Muscle layer of colon (tissue), 2 donors: ENCODE data around the gene LRRC3.

Experiments used
- H3K27ac ChIP-seq: one replicate; pipeline ENCODE4 v1.7.0; 2013; ENCODE audit warnings: low read depth, mild to moderate bottlenecking, low read length, moderate library complexity
- H3K27me3 ChIP-seq, 2 donors: one replicate each; pipeline ENCODE4 v1.7.0; 2013; ENCODE audit warnings: low read length in 2 of 2, mild to moderate bottlenecking in 2 of 2; ENCODE audit not compliant: insufficient read depth in 2 of 2, control insufficient read depth in 1 of 2
- H3K36me3 ChIP-seq: one replicate; pipeline ENCODE4 v1.7.0; 2013; ENCODE audit warnings: mild to moderate bottlenecking, low read length; ENCODE audit not compliant: insufficient read depth
- H3K4me1 ChIP-seq: one replicate; pipeline ENCODE4 v1.7.0; 2013; ENCODE audit warnings: mild to moderate bottlenecking, low read length; ENCODE audit not compliant: insufficient read depth
- H3K4me3 ChIP-seq, 2 donors: one replicate each; pipeline ENCODE4 v1.7.0; 2013; ENCODE audit warnings: low read length in 2 of 2, low read depth in 1 of 2, mild to moderate bottlenecking in 1 of 2, moderate library complexity in 1 of 2
- H3K9ac ChIP-seq: one replicate; pipeline ENCODE4 v1.7.0; 2013; ENCODE audit warnings: low read length
- H3K9me3 ChIP-seq: one replicate; pipeline ENCODE4 v1.7.0; 2013; ENCODE audit warnings: mild to moderate bottlenecking, low read length
- donor health status: abdominal sarcoma.
- donor health status: Adenocarcinoma of cecum.

LRRC3 gene

GRCh38 chr21:44507673-44508425, 52.5 kb downstream of the LRRC3 start:
- Histone ChIP-seq H3K4me1 (no peaks in the 10 kb centered on the region), H3K9me3 (no peaks in the 10 kb centered on the region), H3K27ac (no peak overlapping the region), H3K4me3 (no peak overlapping the region), H3K27me3 (peaks cover 10 to 12% of the 10 kb centered on the region in 2 donors), H3K9ac (no peak overlapping the region), H3K36me3 (no peaks in the 10 kb centered on the region)

GRCh38 chr21:44508426-44508710, 53.1 kb downstream of the LRRC3 start:
- Histone ChIP-seq H3K9ac (no peak overlapping the region), H3K4me3 (no peak overlapping the region), H3K4me1 (no peaks in the 10 kb centered on the region), H3K27me3 (peaks cover 10 to 12% of the 10 kb centered on the region in 2 donors), H3K9me3 (no peaks in the 10 kb centered on the region), H3K36me3 (no peaks in the 10 kb centered on the region), H3K27ac (no peak overlapping the region)

- H3K27ac ChIP-seq = no peak overlapping the region
- no peaks in the 10 kb centered on the region for H3K36me3 ChIP-seq
- H3K4me1 ChIP-seq = no peaks in the 10 kb centered on the region
- H3K9me3 ChIP-seq = no peaks in the 10 kb centered on the region
- no peak overlapping the region for H3K4me3 ChIP-seq
- peaks cover 10 to 12% of the 10 kb centered on the region in 2 donors for H3K27me3 ChIP-seq
- H3K9ac ChIP-seq = no peak overlapping the region
Measured at GRCh38 chr21:44508711-44509445, 53.6 kb downstream of the LRRC3 start.

DNA sequence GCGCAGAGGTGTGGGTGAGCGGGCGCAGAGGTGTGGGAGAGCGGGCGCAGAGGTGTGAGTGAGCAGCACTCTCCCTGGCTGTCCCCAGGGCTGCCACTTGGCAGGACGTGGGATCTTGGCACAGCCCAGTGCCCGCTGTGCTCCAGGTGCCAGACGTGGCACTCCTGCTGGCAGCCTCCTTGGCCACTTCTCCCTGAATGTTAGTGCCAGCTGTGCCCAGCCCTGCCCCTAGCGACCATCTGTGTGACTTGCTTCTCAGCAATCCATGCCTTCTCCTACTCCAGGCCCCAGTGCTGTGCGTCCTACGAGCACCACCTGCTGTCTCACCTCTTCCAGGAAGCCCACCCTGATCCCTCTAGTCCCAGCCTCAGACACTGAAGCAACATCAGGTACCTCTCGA, 54.2 kb downstream of the LRRC3 start:
- H3K27ac ChIP-seq = no peak overlapping the region
- no peak overlapping the region for H3K9ac ChIP-seq

GRCh38 chr21:44510109-44510507, 54.8 kb downstream of the LRRC3 start:
- Histone ChIP-seq H3K9me3 (no peaks in the 10 kb centered on the region), H3K27ac (no peak overlapping the region), H3K4me3 (no peak overlapping the region), H3K36me3 (no peaks in the 10 kb centered on the region), H3K27me3 (peaks cover 10 to 12% of the 10 kb centered on the region in 2 donors), H3K9ac (no peak overlapping the region), H3K4me1 (no peaks in the 10 kb centered on the region)

More for the DNA sequence above, 54.2 kb downstream of the LRRC3 start:
- no peaks in the 10 kb centered on the region for H3K36me3 ChIP-seq
- no peaks in the 10 kb centered on the region for H3K4me1 ChIP-seq
- peaks cover 10 to 12% of the 10 kb centered on the region in 2 donors for H3K27me3 ChIP-seq
- no peaks in the 10 kb centered on the region for H3K9me3 ChIP-seq
- no peak overlapping the region for H3K4me3 ChIP-seq

DNA sequence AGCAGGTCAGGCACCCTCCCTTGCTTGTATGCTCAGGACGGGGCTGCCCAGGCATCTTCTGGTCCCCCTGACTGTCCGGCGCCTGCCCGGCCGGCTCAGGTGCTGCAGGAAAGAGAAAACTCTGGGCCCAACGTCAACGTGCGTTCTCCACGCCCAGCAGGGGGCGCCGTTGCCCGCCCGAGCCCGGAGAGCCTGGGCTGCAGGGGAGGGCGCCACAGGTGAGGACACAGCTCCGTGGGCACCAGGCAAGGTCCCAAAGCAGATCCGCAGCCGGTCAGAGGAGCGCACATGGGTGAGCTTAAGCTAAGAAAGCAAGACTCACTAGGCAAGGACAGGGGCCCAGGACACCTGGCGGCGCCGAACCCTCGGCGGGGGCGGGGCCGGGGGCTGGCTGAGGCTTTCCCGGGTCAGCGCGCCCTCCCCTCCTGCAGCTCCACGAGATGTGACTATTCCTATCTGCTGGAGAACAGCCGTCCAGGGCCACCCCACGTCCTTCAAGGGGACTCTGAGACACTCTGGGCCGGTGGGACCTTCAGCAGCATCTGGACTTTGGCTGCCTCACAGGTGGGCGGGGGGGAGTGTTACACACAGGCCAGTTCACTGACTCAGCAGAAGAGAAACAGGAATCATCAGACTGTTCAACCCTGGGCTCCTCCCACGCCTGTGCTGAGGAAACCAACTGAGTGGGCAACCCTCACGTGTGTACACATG, 55.4 kb downstream of the LRRC3 start:
- Histone ChIP-seq H3K36me3 (no peaks in the 10 kb centered on the region), H3K9ac (no peak overlapping the region), H3K4me3 (no peak overlapping the region), H3K9me3 (no peaks in the 10 kb centered on the region), H3K4me1 (no peaks in the 10 kb centered on the region), H3K27ac (no peak overlapping the region), H3K27me3 (peaks cover 10 to 12% of the 10 kb centered on the region in 2 donors)

DNA sequence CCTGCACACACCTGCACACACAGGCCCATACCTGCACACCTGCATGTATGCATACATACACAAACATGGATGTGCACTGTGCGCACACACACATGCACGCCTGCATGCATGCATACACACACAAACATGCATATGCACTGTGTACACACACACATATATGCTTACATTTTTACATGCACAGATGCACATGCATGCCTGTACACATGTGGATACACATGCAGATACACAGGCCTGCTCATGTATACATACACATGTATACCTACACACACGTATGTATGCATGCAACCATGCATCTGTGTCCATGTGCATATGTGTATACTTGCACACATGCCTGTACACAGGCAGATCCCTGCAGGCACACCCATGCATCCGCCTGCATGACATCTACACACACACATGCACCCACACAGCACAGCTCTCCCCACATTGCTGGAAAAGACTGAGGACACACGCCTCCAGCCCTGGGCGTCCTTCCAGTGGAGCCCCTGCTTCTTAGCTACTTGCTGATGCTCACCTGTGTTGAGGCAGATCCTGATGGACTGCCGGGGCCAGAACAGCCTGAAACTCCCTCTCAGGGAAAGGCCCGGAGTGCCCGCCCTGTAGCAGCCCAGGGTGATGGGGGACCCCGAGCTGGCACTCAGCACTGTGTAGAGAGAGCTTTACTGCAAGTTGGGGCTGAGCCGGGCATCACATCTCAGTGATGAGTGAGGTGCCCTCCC, 56.1 kb downstream of the LRRC3 start:
- H3K27me3 ChIP-seq = peaks cover 10 to 12% of the 10 kb centered on the region in 2 donors
- H3K27ac ChIP-seq = no peak overlapping the region
- H3K4me3 ChIP-seq = no peak overlapping the region
- no peaks in the 10 kb centered on the region for H3K4me1 ChIP-seq
- H3K36me3 ChIP-seq = no peaks in the 10 kb centered on the region
- no peak overlapping the region for H3K9ac ChIP-seq
- no peaks in the 10 kb centered on the region for H3K9me3 ChIP-seq
